Measurements from ENCODE around the gene ARHGEF16.

The ARHGEF16 gene

DNA sequence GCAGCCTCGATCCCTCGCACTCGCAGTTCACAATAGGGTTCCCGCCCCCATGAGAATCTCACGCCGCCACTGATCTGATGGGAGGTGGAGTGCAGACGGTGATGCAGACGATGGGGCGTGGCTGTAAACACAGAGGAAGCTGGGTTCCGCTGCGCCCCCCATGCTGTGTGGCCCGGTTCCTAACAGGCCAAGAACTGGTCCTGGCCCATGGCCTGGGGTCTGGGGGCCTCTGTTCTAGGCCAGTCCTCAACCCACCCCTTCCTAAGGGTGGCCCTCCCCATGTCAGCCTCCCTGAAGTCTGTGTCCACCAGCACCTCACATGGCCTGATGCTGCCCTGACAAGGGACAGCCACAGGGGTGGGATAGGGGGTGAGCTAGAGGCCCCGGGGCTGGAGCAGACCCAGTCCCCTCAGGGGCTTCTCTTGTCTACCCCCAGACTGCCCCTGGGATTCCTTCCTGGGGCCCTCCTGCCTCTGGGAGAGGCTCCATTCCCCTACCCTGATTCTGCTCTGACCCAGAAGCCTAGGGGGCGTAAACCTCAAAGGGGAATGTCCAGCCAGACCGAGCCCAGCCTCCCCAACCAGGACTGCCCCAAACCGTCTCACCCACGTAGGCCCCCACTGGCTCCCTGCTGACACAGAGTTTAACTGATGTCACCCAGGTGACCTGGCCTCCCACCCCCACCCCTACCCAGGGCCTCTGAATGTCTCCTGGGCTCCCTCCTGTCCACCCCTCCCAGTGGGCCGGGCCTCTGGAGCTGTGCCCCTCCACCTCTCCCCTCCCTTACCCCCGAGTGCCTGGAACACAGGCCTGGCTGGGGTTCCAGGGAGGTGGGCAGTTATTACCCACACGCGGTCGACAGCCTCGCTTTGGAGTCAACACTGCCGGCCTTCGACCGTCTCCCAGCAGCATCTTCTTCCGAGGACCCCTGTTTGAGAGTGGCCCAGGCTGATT, 14.8 kb upstream of the ARHGEF16 start:
- no peak for ATAC-seq

GRCh38 chr1:3440300-3440681, 14.2 kb upstream of the ARHGEF16 start:
- ATAC-seq: no peak

DNA sequence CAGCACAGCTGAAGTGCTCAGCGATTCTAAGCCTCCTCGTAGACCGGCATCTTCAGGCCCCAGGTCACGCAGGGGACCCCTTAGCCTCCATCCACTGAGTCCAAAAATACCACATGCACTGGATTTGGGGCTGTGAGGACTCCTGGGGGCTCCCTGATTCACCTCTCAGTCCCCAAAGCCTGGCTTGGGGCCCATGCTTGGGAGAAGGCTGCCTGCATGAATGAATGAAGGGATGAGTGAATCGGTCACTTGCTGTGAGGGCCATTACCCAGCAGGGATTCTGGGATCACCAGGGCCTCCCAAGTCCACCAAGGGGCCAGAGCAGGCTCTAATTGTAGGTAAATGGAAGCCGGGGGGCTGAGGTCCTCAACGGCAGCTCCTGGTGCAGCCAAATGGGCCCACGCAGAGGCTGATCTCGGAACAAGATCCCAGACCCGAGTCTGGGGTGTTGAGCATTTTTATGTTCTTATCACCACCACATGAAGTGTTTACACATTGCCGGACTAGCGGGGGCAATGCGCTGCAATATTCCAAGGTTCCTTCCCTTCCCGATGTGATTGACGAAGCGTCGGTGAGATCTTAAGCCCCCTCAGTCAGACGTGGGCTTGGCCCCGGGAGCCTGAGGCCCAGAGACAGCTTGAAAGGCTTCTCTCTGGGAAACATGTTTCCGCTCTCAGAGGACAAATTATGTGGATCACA, 13.6 kb upstream of the ARHGEF16 start:
- no peak for ATAC-seq

DNA sequence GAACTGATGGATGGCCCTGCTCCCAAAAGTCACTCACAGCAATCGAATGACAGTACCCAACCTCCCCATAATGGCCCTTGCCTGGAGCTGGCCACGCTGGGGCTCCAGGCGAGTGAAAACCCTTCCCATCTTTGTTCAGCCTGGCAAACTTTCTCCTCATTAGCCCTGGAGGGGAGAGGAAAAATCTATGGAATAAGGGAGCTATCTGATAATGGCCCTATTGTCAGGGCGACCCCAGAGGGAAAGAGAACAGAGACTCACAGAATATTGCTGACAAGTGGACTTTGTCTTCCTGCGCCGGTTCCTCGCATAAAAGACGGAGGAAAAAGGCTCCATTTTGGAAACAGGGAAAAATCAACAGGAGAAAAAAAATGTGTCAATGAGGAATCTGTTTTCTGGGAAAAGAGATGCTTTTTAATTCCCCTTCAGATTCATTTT, 13.0 kb upstream of the ARHGEF16 start:
- no peak for ATAC-seq

DNA sequence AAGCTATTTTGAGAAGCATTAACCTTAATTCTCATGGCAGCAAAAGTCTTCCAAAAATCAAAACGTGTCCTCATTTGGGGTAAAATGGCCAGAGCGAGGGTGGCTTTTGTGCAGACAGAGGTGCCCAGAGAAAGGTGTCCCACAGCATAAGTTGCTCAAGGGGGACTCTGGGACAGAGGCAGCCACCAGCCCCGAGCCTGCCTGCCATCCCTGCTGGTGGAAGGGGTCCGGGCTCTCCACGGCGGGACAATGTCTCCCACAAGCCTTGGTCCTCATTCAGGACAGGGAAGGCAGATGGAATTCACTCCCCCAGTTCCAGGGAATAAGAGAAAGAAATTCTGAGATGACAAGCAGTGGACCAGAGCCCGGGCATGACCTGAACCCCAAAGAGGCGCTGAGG, 12.6 kb upstream of the ARHGEF16 start:
- no peak for ATAC-seq

DNA sequence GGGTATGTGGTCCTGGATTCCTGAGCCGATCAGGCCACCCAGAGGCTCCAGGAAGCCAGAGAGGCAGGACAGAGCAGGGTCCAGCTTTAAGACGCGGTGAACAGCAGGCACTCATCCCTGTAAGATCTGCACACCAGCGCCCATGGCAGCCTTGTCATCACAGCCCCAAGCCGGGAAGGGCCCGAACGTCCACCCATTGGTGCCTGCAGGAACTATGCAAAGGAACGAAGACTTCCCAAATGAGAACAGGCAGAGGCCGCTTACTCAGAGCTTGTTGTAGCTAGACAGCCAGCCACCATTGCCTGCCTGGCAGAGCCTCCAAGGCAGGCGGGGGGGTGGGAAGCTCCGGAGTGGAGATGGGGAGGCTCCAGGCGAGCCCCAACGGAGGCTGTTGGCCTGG, 12.1 kb upstream of the ARHGEF16 start:
- no peak for ATAC-seq

GRCh38 chr1:3442901-3443300, 11.6 kb upstream of the ARHGEF16 start:
- ATAC-seq: no peak

DNA sequence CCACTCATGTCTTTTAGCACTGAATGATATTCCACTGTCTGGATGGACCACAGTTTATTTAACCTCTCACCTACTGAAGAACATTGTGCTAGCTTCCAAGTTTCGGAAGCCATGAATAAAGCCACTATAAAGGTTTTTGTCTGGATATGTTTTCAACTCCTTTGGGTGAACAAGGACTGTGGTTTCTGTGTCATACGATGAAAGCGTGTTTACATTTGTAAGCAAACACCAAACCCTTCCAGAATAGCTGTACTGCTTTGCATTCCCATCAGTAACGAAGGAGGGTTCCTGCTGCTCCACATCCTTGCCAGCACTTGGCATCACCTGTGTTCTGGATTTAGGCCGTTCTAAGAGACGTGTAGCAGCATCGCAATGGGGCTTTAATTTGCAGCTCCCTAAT, 10.7 kb upstream of the ARHGEF16 start:
- ATAC-seq: no peak

DNA sequence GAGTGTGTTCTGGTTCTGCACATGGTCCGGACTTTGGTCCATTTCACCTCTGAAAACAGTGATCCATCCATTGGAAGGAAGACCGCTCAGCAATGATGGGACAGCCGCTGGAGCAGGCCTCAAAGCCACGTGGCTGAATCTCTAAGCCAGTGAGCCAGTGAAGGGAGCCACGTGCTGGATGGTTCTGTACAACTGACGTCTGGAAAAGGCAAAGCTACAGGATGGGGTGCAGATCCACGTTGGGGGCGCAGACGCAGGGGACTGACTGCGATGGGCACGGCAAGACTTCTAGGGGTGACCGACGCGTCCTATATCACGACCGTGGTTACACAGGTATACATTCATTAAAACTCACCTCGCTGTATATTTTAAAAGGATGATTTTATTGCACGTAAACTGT, 10.2 kb upstream of the ARHGEF16 start:
- ATAC-seq: no peak

DNA sequence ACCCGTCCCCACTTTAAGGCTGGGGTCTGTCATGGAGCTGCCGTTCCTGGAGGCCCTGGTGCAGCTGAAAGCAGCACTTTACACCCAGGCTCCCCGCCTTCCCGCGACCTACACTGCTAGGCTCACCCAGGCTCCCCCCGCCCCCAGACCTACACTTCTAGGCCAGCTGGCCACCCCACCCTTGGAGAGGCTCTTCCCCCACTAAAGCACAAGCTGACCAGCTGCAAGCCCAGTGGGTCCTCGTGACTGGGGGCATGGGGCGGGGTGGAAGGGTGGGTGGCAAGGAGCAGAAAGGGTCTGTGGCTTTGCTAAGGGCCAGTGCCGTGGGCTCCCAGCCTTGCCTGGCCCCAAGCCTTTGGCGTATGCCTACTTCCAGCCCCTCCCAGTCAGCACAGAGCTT, 9.7 kb upstream of the ARHGEF16 start:
- no peak for ATAC-seq

DNA sequence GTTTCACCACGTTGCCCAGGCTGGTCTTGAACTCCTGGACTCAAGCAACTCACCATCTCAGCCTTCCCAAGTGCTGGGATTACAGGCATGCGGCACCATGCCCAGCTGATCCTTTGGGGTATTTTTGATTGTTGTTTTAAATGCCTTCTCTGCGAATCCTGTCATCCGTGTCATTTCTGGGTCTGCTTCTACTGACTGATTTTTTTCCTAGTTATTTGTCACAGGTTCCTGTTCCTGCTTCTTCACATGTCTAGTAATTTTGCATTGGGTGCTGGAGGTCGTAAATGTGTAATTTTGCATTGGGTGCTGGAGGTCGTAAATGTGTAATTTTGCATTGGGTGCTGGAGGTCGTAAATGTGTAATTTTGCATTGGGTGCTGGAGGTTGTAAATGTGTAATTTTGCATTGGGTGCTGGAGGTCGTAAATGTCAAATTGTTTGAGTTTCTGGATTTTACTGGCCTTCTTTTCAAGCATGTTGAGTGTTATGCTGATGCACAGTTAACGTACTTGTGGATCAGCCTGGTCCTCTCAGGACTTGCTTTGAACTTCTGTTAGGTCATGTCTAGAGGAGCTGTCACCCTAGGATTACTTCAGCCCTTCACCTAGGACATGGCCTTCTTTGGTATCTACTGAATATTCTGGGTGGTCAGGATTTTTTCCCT, 4.1 kb upstream of the ARHGEF16 start:
- ATAC-seq: no peak

- ATAC-seq: no peak
Observed at GRCh38 chr1:3450983-3451382, 3.5 kb upstream of the ARHGEF16 start.

DNA sequence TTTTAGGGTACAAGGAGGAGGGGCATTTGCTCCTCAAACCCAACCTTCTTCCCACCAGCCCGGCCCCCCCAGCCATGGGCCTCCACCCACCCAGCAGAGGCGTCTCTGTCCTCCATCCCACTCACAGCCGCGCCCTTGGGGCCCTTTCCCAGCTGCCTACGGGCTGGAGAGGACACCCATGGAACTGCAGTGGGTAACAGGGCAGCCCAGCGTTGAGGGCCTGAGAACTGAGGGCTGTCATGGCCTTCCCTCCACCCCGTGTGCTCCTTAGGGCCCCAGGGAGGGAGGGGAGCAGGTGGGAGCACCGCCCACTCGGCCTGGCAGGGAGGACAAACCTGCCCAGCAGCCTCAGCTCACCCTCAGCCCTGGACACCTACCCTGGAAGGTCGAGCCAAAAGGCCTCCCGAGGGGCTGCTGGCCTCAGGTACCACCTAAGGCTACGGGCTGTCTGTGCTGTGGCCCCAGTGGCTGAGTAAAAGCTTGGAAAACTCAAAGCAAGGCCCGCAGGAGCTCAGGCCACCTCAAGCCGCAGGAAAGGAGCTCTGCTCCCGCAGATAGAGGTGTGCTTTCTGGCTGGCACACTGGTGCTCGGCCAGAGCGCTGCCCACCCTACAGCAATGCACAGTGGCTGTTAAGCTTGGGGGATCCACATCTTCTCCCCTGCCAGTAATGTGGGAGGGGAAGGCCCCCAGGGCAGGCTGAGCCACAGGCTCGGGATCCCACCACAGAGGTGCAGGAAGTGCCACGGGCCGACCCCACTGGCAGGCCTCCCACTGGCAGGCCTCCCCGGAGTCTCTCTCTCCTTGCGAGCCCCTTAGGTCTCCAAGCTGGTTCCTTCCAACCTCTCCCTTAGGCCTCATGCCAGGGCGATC, 2.2 kb upstream of the ARHGEF16 start:
- no peak for ATAC-seq

DNA sequence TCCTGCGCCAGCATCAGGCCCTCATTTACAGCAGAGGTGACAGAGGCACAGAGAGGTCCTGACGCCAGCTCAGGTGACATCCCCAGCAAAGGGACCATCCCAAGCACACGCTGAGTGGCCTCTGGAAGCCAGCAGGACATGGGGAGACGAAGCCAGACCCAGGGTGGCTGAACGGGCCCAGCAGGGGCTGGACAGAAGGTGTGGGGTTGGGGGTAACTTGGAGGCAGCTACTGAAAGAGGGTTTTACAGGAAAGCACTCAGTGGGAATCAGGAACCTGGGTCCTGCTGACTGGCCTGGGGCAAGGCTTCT, 1.6 kb upstream of the ARHGEF16 start:
- ATAC-seq: no peak

- ATAC-seq: peak; percentile 55 to 66
Observed at GRCh38 chr1:3453203-3453761, 1.2 kb upstream of the ARHGEF16 start.

GRCh38 chr1:3454811-3455618, 550 bp downstream of the ARHGEF16 start:
- ATAC-seq: no peak

DNA sequence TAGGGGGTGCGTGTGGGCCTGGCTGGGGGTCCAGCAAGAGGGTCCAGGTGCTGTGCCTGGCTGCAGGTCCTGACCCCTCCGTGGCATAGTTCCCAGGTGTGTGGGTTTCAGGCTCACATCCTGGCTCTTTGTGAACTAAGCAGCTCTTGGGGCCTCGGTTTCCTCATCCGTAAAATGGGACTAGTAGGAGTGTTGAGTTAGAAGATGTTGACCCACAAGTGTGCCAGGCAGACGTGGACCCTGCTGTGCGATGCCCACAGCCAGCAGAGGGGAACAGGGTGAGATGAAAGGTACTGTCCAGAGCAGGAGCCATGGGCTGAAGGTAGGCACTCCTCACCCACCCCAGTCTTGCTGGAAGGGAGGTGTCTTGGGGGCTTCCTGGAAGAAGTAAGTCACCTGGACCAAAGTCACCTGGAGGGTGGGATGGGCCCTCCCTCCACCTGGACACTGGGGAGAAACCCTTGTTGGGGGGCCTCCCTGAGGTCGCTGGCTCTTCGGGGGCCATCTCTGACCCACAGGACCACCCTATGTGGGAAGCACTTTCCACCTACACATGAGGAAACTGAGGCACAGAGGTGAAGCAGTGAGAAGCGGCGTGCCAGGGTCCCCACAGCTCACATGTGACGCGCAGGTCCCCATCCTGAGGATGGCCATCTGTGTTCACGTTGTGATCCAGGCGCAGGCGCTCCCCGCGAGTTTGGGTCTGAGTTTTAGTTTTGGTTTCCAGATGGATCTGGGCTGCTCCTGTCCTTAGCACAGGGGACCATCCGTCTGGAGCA, 1.4 kb downstream of the ARHGEF16 start:
- no peak for ATAC-seq

DNA sequence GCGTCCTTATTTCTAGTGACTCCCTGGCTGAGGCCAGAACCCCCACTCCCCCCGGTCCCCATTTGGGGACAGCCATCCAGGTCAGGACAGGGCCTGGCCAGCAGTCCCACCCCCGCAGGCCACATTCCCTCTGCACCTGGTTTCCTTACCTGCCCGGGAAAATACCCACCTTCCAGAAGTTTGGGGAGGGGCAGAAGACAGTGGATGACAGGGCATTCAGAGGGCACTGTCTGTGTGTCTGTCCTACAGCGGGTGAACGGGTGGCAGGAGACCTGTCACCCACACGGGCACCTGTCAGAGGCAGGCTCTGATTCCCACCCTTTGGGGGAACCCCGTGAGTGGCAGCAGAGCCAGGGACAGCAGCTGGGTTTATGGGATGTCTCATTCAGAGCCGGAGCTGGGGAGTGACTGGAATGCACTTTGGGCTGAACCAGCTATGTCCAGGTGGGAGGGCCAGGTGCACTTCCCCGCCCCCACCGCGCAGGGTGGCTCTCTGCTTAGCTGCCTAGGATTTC, 2.0 kb downstream of the ARHGEF16 start:
- ATAC-seq: no peak

GRCh38 chr1:3456964-3457909, 2.8 kb downstream of the ARHGEF16 start:
- no peak for ATAC-seq

Measured in activated CD4-positive, CD25-positive, alpha-beta regulatory T cell treated with anti-CD3 and anti-CD28 coated beads, Interleukin-2, amount 50 U/mL, for 24 hours (primary cell).